ENCODE data around the gene VPS37D. TPM values are rescaled to one million over a fixed set of nuclear protein-coding genes. Genes with fewer than 3 reads are reported as not detected.

VPS37D gene
- total and polyA plus RNA-seq, 10 of the 15 experiments (the other 5 are each of a cell fraction or from before 2014, with no cell fraction given) = 0.10 to 0.45 (median 0.16) TPM; not detected in 6

- TF ChIP-seq IRF5 (IDR thresholded peaks at IDR 0.05; ENCODE audit: borderline replicate concordance) = no peak
- TF ChIP-seq YY1 (IDR thresholded peaks at IDR 0.05; ENCODE audit: low read depth, low read length) = peak; percentile 89
- TF ChIP-seq NR2C1 (IDR thresholded peaks at IDR 0.05) = peak; percentile 40; the same call in 1 of the 2 replicates
- no peak for TF ChIP-seq CHD1 (IDR thresholded peaks at IDR 0.05; ENCODE audit: low read depth, low read length)
- no peak for TF ChIP-seq SUPT20H (IDR thresholded peaks at IDR 0.05; ENCODE audit: borderline replicate concordance, control insufficient read depth, low read depth, low read length)
- no peak for TF ChIP-seq ZZZ3 (IDR thresholded peaks at IDR 0.05; ENCODE audit: control insufficient read depth, insufficient read length, low read depth)
- no peak for TF ChIP-seq ATF2 (IDR thresholded peaks at IDR 0.05; ENCODE audit: low read length)
- peak in 1 of 2 experiments; percentile 78; a peak in 3 of 4 replicates for TF ChIP-seq BHLHE40 (IDR thresholded peaks at IDR 0.05; ENCODE audit: borderline replicate concordance in 1 of 2, low read depth in 2 of 2, low read length in 1 of 2)
- no peak for TF ChIP-seq MYC (IDR thresholded peaks at IDR 0.05; ENCODE audit: insufficient read depth, insufficient read length, insufficient replicate concordance, low read length, severe bottlenecking)
- no peak for TF ChIP-seq ZBTB40 (IDR thresholded peaks at IDR 0.05; ENCODE audit: borderline replicate concordance)
- no peak for TF ChIP-seq EP300 (IDR thresholded peaks at IDR 0.05; ENCODE audit: borderline replicate concordance in 1 of 2, control insufficient read depth in 1 of 2, low read depth in 2 of 2, low read length in 2 of 2)
- TF ChIP-seq TBL1XR1 (IDR thresholded peaks at IDR 0.05; ENCODE audit: low read depth, low read length) = no peak
- TF ChIP-seq CBFB (IDR thresholded peaks at IDR 0.05; ENCODE audit: low read depth) = no peak
- TF ChIP-seq RCOR1 (conservative IDR thresholded peaks at IDR 0.05; ENCODE audit: low read depth, low read length) = no peak
- no peak for TF ChIP-seq SKIL (IDR thresholded peaks at IDR 0.05; ENCODE audit: low read depth, poor library complexity, severe bottlenecking)
- TF ChIP-seq CBX3 (IDR thresholded peaks at IDR 0.05; ENCODE audit: borderline replicate concordance, low read depth) = no peak
- TF ChIP-seq POLR2A (IDR thresholded peaks at IDR 0.05; ENCODE audit: low read depth, low read length) = no peak
- TF ChIP-seq NRF1 (conservative IDR thresholded peaks at IDR 0.05; ENCODE audit: low read depth, low read length) = no peak
- no peak for TF ChIP-seq PML (IDR thresholded peaks at IDR 0.05; ENCODE audit: low read length)
- TF ChIP-seq SREBF2 (IDR thresholded peaks at IDR 0.05; ENCODE audit: low read length) = no peak
- TF ChIP-seq ZNF217 (IDR thresholded peaks at IDR 0.05) = peak; percentile 92
- TF ChIP-seq ZNF622 (IDR thresholded peaks at IDR 0.05) = no peak
Observed at GRCh38 chr7:73667344-73668102, at the start of gene VPS37D (continued).

Data from GM12878 (cell line).